Activated CD4-positive, CD25-positive, alpha-beta regulatory T cell treated with anti-CD3 and anti-CD28 coated beads, Interleukin-2, amount 50 U/mL, for 16 hours (primary cell): ENCODE measurements around the gene ZBTB47.

Experiments
- DNase-seq: peaks from one replicate; pipeline ENCODE4 v3.0.0-alpha.2; 2020; ENCODE audit warnings: low read depth, low spot score

The ZBTB47 gene

DNA sequence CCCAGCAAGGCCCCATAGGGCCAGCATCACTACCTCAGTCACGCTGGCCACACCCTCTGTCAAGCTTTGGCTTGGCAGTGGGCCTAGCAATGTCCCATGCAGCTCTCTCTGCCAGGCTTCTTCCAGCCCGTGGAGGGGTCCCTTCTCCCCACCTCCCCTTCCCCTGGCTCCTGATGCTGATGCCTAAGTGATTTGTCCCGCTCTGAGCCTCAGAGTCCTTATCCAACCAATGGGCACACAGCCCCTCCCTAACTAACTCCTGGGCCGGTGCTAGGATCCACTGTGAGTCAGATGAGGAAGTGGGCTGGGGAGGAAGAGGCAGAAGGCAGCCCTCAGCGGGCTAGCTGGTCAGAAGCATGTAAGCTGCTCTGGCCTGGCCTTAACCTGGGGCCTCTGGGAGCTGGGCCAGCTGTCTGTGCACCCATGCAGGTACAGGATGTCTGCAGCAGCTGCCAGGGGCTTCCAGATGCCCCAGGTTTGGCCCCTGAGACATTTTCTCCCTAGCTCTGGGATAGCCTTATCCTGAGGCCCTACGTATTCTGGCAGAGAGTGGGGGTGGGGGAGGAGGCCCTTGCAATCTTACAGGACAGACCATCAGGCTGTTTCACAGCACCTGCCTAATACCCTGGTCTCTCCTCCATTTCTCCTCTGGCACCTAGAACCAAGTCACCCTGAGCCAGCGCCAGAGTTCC is 740 bp upstream of the ZBTB47 start:
- no peak for DNase-seq

DNA sequence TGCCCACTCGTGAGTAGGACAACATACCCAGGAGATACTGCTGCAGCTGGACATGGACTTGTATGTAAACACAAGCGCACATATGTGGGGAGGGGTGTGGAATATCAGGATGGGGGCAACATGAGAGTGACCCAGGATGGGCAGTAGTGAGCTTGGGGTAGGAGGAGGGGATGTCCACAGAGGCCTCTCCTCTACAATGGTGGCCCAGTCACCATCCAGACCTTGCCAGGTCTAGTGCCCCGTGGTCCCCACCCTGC is 266 bp upstream of the ZBTB47 start:
- no peak for DNase-seq

DNA sequence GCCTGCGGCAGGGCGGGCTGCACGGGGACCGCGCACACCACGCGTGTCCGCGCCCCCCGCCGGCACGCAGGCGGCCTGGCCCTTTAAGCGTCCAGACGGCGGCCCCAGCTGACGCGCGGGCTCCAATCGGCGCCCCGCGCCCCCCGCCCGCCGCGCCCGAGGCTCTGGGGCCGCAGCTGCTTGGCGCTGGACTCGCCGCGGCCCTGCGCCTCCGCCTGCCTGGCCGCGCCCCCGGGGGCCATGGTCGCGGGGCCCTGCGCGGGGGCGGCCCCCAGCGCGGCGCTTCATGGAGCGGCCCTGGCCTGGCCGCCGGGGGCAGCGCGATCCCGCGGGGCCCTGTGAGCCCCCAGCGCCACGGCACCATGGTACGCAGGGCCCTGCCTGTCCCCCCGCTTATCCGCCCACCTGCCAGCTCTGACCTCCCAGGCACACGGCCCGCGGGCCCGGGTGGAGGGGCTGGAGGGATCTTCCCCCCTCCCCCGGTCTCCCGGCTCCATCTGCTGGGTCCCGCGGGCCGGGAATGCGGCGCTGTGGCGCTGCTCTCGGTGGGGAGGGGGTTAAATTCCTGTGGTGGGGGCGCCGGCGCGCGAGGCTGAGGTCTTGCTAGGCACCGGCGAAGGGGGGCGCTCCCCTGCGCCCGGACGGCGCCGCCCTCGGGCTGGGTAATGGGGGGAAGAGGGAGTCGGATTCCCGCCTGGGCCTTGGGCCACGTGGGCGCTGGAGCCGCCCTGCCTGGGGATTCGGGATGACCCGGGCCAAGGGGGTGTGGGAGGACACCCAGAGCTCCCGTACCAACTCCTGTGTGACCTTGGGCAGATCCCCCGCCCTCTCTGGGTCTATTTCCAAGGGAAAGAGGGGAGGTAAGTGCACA is 1.1 kb downstream of the ZBTB47 start:
- no peak for DNase-seq

DNA sequence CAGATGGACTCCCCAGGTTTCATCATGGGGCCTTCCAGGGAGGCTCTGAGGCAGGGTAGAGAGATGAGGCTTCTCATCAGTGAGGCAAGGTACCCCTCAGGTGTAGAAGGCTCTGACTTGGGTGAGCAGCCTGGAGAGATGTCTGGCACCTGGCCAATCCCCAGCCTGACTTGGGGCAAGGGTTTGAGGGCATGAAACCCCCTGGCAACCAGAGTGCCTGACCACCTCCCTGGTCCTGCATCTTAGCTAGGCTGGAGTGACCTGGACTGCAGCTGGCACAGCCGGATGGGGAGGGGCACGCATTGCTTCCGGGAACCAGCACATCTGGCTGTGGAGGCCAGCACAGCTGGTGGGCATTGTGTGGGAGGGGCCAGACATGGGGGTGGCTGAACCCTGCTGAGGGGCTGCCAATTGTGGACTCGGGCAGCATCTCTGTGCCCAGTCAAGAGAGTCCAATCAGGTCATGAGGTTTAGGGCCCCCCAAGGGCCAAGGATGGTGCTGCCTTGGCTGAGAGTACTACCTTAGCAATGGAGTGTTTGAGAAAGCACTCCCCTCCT is 1.9 kb downstream of the ZBTB47 start:
- no peak for DNase-seq

DNA sequence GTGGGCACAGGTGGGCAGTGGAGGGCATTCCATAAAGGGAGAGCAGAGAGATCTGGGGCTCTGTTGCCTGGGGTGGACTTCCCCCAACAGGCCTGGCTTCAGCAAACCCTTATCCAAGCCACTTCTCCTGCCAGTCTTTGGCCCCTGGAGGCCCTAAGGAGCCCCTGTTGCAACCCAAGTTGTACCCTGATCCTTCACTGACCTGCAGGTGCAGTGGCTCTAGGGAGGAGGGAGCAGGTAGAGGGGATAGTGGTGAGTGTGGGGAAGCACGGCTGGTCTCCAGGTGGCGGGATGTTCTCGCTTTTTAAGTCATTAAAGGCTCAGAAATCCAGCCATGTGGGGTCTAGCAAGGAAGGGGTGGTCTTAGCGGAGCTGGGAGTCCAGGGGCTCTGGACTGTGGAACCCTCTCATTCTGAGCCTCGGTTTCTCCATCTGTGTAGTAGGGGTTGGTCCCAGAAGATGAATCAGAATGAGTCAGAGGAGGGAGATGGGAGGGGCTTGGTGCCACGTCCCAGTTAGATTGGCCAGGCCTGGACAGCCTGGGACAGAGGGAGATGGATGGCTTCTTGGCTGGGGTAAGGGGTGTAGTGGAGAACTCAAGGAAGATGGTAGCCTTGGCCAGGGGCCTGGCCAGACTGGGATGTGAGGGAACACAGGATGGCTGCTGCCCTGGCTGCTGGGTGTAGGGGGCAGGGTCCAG is 2.6 kb downstream of the ZBTB47 start:
- DNase-seq = no peak

DNA sequence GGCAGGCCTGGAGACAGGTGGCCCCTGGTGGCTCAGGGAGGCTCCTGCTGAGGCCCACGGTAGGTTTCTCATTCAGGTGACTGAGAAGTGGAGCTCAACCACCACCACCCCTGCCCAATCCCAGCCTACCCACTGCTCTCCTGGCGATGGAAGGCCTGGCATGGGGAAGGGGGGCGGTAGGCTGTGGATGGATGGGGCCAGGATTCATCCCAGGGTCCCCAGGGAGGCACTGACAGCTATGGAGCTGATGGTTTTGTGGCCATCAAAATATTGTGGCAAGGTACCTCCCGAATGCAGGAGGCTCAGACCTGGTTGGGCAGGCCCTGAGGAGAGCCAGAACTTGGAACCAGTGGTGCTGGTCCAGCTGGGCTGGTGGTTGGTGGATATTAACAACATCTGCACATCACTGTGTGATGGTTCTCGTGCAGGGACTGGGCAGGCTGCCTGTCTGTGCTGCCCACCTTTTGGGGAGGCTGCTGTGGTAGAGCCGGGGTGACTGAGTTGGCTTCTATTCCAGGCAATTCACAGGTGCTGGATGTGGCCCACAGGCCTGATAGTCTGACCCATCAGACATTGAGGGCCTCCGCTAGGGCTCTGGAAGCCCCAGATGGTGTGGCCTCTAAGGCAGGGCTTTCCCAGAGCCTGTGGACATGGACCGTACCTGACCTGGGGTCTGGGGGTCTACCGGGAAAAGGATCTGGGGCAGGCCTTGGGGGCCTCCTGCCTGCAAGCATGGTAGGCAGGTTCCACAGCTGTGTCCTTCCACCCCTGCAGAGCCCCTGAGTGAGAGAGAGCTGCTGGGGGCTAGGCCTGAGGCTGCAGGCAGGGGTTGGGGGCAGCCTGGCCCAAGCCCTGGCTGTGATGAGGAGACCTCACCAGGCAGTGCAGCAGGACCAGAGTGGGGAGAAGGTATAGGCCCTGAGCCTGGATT is 3.4 kb downstream of the ZBTB47 start:
- no peak for DNase-seq

DNA sequence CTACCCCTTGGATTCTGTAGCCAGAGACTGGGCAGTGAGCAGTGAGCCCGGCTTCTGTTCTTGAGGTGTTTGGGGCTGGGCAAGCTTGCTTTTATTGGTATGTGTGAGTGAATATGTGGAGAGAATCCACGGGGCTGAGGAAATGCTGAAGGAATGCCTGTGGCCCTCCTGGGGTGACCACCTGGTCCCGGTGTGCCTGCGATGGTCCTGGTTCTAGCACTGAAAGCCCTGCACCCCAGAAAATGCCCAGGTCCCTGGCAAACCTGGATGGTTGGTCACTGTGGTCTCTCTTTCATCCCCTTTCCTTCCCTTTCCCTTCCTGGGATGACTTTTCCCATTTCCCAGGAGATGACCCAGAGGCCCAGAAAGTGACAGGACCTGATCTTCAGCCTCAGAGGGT is 4.2 kb downstream of the ZBTB47 start:
- DNase-seq = no peak

DNA sequence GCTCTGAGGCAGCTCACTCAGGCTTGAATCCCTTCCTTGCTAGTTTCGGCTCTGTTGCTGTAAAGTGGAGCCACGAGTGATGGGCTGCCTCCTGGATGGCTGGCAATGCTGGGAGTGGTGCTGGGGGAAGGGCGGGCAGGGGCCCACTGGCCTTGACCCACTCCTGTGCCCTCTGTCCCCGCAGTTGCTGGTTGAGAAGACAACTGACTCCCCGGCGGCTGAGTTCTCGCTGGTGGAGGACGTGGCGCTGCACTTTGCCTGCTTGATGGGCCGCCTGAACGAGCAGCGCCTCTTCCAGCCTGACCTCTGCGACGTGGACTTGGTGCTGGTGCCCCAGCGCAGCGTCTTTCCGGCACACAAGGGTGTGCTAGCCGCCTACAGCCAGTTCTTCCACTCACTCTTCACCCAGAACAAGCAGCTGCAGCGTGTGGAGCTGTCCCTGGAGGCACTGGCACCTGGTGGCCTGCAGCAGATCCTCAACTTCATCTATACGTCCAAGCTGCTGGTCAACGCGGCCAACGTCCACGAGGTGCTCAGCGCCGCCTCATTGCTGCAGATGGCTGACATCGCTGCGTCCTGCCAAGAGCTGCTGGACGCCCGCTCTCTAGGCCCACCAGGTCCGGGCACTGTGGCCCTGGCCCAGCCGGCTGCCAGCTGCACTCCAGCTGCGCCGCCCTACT is 4.7 kb downstream of the ZBTB47 start:
- no peak for DNase-seq

DNA sequence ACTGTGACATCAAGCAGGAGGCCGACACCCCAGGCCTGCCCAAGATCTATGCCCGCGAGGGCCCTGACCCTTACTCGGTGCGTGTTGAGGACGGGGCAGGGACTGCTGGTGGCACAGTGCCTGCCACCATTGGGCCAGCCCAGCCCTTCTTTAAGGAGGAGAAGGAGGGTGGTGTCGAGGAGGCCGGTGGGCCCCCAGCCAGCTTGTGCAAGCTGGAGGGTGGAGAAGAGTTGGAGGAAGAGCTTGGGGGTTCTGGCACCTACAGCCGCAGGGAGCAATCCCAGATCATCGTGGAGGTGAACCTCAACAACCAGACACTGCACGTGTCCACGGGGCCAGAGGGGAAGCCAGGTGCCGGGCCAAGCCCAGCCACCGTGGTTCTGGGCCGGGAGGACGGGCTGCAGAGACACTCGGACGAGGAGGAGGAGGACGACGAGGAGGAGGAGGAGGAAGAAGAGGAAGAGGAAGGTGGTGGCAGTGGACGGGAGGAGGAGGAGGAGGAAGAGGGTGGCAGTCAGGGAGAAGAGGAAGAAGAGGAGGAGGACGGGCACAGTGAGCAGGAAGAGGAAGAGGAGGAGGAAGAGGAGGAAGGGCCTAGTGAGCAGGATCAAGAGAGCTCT is 5.4 kb downstream of the ZBTB47 start:
- no peak for DNase-seq

DNA sequence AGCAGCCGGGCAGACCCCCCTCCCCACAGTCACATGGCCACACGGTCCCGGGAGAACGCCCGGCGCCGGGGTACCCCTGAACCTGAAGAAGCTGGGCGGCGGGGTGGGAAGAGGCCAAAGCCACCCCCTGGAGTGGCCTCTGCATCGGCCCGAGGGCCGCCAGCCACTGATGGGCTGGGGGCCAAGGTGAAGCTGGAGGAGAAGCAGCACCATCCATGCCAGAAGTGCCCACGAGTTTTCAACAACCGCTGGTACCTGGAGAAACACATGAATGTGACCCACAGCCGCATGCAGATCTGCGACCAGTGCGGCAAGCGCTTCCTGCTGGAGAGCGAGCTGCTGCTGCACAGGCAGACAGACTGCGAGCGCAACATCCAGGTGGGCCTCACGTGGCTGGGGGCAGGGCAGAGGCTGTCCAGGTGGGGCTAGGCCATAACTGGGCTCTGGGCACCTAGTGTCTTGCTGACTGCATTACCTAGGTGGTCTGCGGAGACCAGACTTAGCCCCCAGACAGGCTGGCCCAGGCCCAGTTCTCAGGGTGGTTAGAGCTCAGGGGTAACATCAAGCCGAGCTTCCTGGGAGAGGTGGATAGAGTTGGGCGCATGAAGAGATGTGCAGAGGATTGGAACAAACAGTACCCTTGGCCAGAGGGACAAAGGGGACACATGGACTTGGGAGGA is 6.1 kb downstream of the ZBTB47 start:
- DNase-seq = no peak

DNA sequence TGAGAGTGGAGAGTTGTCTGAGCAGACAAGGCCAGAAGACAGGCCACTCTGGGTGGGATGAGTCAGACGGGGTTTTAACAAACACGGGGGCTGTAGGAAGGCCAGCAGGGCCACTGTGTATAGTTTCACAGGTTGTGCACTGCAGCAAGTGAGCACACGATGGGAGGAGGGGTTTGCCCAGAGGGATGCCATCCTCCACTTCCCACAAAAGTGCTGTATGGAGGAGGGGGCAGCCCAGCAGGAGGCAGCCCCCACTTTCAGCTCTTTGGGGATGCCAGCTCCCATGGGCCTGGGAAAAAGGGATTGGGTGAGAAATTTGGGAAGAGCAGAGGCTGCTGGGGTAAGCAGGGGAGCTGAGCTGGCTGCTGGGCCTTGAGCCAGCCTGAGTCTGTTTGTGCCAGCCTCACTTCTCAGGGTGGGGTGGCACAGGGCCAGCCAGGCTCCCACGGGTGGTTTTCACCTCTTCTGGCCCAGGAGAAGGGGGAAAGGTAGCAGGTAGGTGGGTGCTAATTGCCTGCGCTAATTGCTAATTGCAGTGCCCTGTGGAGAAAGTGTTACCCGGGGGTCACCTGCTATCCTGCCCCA is 6.7 kb downstream of the ZBTB47 start:
- no peak for DNase-seq

DNA sequence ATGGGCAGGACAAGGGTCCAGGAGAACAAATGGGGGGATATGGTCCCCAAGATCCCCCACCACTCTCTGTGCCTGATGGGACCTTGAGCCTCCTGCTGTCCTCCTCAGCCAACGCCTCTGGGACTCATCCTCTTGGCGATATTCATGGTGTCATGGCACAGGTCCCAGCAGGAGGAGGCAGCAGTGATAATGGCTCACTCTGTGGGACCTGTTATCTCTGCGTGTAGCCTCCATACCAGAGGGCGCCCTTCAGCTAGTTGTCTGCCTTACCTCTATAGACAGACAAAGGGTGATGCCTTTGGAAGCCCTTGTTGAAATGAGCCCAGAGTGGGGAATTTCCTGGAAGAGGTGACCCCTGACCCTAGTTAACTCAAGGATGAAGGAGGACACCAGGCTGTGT is 7.4 kb downstream of the ZBTB47 start:
- no peak for DNase-seq

DNA sequence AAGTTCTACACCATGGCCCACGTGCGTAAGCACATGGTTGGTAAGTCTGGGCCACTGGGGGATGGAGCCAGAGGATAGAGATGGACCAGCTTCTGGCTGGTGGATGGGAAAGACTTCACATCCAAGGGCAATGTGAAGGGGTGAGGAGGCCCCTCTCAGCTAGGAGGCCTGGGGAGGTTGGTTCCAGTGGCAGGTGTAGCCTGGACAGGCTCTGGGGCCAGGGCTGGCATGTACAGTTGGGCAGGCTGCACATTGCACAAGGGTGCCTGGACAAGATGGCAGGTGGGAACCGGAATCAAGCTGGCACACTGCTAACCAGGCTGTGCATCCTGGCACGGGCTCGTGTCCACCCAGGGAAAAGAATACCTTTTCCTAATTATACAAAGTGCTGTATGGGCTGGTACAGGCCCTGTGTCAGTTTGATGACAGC is 8.1 kb downstream of the ZBTB47 start:
- DNase-seq = no peak

DNA sequence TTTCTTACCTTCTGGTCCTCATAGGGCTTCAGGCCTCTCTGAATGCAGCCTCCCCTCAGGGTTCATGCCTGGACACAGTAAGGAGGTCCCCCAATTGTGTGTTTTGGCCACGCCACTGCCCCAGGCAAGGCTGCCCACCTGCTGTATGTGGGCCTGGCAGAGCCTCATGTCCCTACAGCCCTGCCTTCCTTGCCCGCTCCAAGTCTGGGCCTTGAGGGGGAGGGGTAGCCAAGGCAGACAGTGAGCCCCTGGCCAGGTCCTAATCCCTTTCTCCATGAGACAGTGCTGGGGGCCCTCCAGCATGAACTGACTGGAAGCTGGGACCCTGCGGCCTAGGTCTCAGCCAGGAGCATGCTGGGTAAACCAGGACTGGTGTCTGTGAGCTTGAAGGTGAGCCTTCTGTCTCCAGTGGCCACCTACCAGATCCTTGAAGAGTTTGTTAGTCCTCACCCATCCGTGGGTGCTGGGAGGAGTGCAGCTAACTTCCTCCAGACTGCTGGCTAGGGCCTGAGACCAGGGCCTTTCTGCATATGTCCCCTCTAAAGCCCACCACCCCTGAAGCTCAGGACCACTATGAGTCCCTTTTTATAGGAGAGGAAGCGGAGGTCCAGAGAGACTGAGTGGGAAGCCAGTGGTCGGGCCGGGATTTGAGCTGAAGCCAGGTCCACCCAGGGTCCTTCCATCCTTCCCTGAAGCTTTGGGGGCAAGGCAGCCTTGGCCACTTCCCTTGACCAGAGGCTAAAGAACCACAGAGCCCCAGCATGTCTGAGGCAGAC is 8.7 kb downstream of the ZBTB47 start:
- DNase-seq = no peak

DNA sequence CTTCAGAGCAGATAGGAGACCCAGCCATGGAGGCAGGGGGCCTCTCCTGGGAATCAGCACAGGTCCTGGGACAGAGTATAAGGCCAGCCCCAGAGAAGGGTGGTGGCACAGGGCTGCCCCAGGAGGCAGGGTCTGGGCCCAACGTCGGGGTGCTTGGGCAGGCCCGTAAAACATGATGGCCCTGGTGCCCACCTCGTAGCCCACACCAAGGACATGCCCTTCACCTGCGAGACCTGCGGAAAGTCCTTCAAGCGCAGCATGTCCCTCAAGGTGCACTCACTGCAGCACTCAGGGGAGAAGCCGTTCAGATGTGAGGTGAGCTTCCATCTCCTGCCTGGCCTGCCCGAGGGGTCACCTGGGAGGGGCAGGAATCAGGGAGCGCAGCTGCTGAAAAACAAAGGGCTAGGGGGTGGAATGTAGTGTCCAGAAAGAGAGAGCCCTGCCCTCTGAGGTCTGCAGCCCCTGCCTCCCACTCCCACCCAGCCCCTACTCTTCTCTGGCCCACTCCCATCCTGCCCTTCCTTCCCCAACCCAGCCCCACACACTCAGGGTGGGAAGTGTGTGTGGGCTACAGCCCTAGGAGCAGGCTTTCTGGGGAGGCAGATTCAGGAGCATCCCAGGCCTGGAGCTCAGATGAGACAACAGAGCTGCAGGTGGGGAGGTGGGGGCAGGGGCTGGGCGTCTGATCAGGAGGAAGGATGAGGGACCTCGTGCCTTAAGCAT is 9.5 kb downstream of the ZBTB47 start:
- no peak for DNase-seq

DNA sequence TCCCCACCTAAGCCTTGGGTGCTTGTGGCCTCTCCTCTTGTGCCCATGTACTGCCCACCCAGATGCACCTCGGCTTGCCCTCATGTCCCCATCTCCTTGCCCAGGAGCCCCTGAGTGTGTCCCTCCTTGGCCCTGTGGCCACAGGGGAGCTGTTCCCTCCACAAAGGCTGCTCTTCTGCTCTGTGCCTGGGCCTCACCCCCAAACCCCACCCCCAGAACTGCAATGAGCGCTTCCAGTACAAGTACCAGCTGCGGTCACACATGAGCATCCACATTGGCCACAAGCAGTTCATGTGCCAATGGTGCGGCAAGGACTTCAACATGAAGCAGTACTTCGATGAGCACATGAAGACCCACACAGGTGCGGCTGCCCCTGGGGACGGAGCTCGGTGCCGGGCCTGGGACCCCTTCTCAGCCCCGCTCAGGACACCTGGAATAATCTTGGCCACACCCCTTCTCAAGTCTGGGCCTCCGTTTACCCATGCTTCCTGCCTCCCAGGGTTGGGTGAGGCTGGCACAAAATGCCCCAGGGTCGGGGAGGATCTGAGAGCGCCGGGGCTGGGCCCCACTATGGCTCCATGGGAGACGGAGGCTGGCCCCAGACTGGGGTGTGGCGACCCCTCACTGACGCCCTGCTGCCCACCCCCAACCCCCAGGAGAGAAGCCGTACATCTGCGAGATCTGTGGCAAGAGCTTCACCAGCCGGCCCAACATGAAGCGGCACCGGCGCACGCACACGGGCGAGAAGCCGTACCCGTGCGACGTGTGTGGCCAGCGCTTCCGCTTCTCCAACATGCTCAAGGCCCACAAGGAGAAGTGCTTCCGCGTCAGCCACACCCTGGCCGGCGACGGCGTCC is 10.3 kb downstream of the ZBTB47 start:
- no peak for DNase-seq

DNA sequence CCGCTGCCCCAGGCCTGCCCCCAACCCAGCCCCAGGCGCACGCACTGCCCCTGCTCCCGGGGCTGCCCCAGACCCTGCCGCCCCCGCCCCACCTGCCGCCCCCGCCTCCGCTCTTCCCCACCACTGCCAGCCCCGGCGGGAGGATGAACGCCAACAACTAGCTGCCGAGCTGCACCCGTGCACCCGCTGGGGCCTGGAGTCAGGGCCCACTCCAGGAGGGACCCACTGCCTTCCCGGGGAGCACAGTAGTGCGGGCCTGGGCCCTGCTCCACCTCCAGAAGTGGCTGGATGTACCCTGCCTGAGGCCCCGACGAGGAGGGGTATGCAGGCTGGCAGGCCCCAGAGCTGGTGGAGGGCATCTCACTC is 10.9 kb downstream of the ZBTB47 start:
- DNase-seq = no peak
